PC-3 (cell line): Measurements from ENCODE around the gene REEP1.

ENCODE experiments used
- CTCF ChIP-seq: fragments of 300-600 bp; sonication (generic); conservative IDR thresholded peaks from 2 replicates; pipeline ENCODE4 v1.5.1; 2017; ENCODE audit warnings: antibody characterized with exemption, low read depth, mild to moderate bottlenecking, low read length
- EZH2 ChIP-seq: fragments of 300-600 bp; sonication (generic); IDR thresholded peaks from one replicate; pipeline ENCODE4 v1.6.1; 2017; ENCODE audit warnings: antibody characterized with exemption, mild to moderate bottlenecking, low read length; ENCODE audit not compliant: unreplicated experiment
- EZH2phosphoT487 ChIP-seq: fragments of 300-600 bp; sonication (generic); IDR thresholded peaks from 2 replicates; pipeline ENCODE4 v1.6.1; 2018; ENCODE audit warnings: mild to moderate bottlenecking, antibody characterized with exemption, low read length, borderline replicate concordance

- TF ChIP-seq CTCF (no peak), EZH2 (no peak), EZH2phosphoT487 (no peak)
Observed at GRCh38 chr2:86284987-86285386, 52.4 kb downstream of the REEP1 start.
